ENCODE data around the gene CFI.
A peak's percentile ranks its signal among the peaks of the same experiment; 100 is the strongest.

Gene CFI

DNA sequence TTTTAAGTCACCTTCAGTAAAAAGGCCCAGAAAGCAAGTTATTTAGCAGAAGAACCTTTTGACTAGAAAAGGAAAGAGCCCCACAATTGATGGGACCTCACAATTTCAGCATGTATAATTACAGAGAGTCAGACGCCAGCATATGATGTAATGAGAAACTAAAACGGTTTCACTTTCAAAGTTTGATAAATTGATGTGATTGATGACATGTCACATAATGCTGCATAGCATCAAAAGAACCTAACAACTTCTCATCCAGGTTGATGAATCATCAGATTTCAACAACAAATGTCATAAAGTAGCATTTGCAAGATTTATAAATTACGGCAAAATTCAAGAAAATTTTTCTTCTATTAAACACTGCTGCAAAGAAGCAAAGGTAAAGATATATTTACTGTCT lies 9.9 kb upstream of the CFI start:
- Histone ChIP-seq H3K27me3 (ENCODE audit: insufficient read depth, poor library complexity, severe bottlenecking) (no peaks in the 10 kb centered on the region), H3K27ac (replicated peaks) (no peak overlapping the region), H3K4me3 (replicated peaks; ENCODE audit: insufficient read depth, low read length) (no peak overlapping the region)
- DNase-seq (ENCODE audit: low read depth in 1 of 2, low spot score in 1 of 2) = no peak
- TF ChIP-seq SPI1 (IDR thresholded peaks at IDR 0.05; ENCODE audit: borderline replicate concordance, low read depth) (no peak), CTCF (IDR thresholded peaks at IDR 0.05; ENCODE audit: insufficient read depth, low read length) (no peak), POLR2AphosphoS5 (IDR thresholded peaks at IDR 0.05; ENCODE audit: low read depth) (no peak), GABPA (IDR thresholded peaks at IDR 0.05; ENCODE audit: low read depth) (no peak), REST (IDR thresholded peaks at IDR 0.05; ENCODE audit: insufficient replicate concordance, low read depth) (no peak)

DNA sequence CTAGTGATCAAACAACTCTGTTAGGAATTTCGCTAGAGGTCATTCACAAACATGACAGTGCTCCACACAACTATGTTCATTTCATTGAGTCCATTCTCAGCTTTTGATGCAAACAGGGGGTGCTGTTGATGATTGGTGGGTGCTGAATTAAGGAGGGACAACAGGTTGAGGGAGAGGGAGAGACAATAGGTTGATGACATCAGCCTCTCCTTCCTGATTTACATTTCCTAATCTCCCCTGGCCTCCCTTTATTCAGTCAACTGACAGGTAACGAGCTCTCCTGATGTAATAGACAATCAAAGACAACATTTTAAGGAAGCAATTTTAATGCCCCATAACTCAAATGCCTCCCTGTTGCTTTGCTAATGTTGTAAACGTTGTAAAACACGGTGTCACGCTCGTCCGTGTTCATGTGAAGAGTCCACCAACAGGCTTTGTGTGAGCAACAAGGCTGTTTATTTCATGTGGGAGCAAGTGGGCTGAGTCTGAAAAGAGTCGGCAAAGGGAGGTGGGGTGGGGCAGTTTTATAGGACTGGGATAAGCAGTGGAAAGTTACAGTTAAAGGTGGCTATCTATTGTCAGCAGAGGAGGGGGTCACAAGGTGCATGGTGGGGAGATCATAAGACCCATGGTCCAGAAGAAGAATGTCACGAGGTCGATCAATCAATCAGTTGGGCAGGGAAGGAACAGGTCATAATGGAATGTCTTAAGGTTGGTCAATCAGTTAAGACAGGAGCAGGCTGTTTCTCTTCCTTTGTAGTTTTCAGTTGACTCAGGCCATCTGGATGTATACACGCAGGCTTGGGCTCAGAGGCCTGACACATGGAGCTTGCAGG lies 9.0 kb upstream of the CFI start:
- no peak for TF ChIP-seq CTCF (IDR thresholded peaks at IDR 0.05; ENCODE audit: insufficient read depth, low read length)
- H3K27me3 ChIP-seq (ENCODE audit: insufficient read depth, poor library complexity, severe bottlenecking) = no peaks in the 10 kb centered on the region
- no peak for DNase-seq (ENCODE audit: low read depth in 1 of 2, low spot score in 1 of 2)
- H3K4me3 ChIP-seq (replicated peaks; ENCODE audit: insufficient read depth, low read length) = no peak overlapping the region
- H3K27ac ChIP-seq (replicated peaks) = no peak overlapping the region

GRCh38 chr4:109809655-109810054 lies 7.9 kb upstream of the CFI start:
- DNase-seq (ENCODE audit: low read depth in 1 of 2, low spot score in 1 of 2) = no peak
- Histone ChIP-seq H3K27ac (replicated peaks) (no peak overlapping the region), H3K27me3 (ENCODE audit: insufficient read depth, poor library complexity, severe bottlenecking) (no peaks in the 10 kb centered on the region), H3K4me3 (replicated peaks; ENCODE audit: insufficient read depth, low read length) (no peak overlapping the region)
- TF ChIP-seq REST (IDR thresholded peaks at IDR 0.05; ENCODE audit: insufficient replicate concordance, low read depth) (peak; percentile 46), SPI1 (IDR thresholded peaks at IDR 0.05; ENCODE audit: borderline replicate concordance, low read depth) (no peak)

GRCh38 chr4:109803924-109804571 lies 2.2 kb upstream of the CFI start:
- no peak overlapping the region for H3K27ac ChIP-seq (replicated peaks)
- H3K27me3 ChIP-seq (ENCODE audit: insufficient read depth, poor library complexity, severe bottlenecking) = no peaks in the 10 kb centered on the region
- TF ChIP-seq CTCF (IDR thresholded peaks at IDR 0.05; ENCODE audit: insufficient read depth, low read length) = peak; percentile 33
- no peak for TF ChIP-seq REST (IDR thresholded peaks at IDR 0.05; ENCODE audit: insufficient replicate concordance, low read depth)
- H3K4me3 ChIP-seq (replicated peaks; ENCODE audit: insufficient read depth, low read length) = no peak overlapping the region
- peak in 1 of 2 experiments; percentile 27 for DNase-seq (ENCODE audit: low read depth in 1 of 2, low spot score in 1 of 2)
